ENCODE results near the gene IFTAP. TPM values are rescaled to one million over a fixed set of nuclear protein-coding genes. Genes with fewer than 3 reads are reported as not detected.

IFTAP gene
- polyA plus RNA-seq, 1 of the 3 experiments (the other 2 are of a cell fraction): 21.8 TPM

DNA sequence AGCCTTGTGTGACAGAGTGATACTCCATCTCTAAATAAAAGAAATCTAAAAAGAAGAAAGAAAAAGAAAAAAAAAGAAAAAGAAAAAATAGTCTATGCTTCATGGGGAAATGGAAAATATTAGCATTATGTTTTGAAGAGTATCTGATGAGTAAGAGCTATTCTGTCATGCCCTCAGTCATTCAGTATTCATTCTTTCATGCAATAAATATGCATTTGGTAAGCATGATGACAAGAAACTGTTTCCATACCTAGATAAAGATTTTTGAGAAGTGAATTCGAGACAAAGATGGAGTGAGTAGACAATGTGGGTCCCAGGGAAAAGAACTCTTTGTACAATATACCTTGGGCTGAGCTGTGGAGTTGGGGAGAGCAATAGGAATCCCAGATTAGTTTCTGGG lies 6.2 kb upstream of the IFTAP start:
- H3K9me2 ChIP-seq: no peaks in the 10 kb centered on the region

More for the DNA sequence above, 6.2 kb upstream of the IFTAP start:
- Histone ChIP-seq H3K27ac (ENCODE audit: low read depth in 2 of 2, low read length in 1 of 2) (peak overlapping the region in 1 of 2 experiments; percentile 80; a peak in 2 of 4 replicates), H3K27me3 (ENCODE audit: insufficient read depth) (no peaks in the 10 kb centered on the region), H4K20me1 (ENCODE audit: insufficient read depth) (no peaks in the 10 kb centered on the region), H3K79me2 (ENCODE audit: insufficient read depth) (no peaks in the 10 kb centered on the region), H3F3A (replicated peaks; ENCODE audit: insufficient read depth) (no peaks in the 10 kb centered on the region), H3K9ac (no peak overlapping the region), H3K36me3 (replicated peaks in 1 of 2; ENCODE audit: control insufficient read depth in 1 of 2, insufficient read depth in 2 of 2, low read length in 1 of 2) (no peaks in the 10 kb centered on the region), H3K4me2 (no peak overlapping the region), H3K9me3 (no peaks in the 10 kb centered on the region), H3K4me1 (ENCODE audit: control insufficient read depth in 1 of 2, insufficient read depth in 2 of 2, low read depth in 1 of 2, low read length in 1 of 2) (peaks cover 0 to 4% of the 10 kb centered on the region in 2 experiments; a peak in 2 of 4 replicates), H2AFZ (ENCODE audit: low read depth) (no peak overlapping the region), H3K4me3 (ENCODE audit: low read depth in 2 of 2, low read length in 1 of 2) (no peak overlapping the region)
- ChIA-PET CTCF (interaction anchor here (1.0 to 2.7 kb wide), 5 partner anchors 23 to 160 kb away, joined by 3 to 13 read pairs (median 4); no protein-coding TSS in a partner anchor), POLR2A (interaction anchor here (1.4 kb wide), 1 partner anchor 23 kb away, joined by 3 read pairs; no protein-coding TSS in a partner anchor)
- TF ChIP-seq FOXM1 (IDR thresholded peaks at IDR 0.05; ENCODE audit: low read depth): no peak
- TF ChIP-seq GATA2 (CRISPR knock-in tag; IDR thresholded peaks at IDR 0.05): no peak
- no peak for TF ChIP-seq NRF1 (IDR thresholded peaks at IDR 0.05; ENCODE audit: low read depth, low read length)
- TF ChIP-seq, protein P1, sequence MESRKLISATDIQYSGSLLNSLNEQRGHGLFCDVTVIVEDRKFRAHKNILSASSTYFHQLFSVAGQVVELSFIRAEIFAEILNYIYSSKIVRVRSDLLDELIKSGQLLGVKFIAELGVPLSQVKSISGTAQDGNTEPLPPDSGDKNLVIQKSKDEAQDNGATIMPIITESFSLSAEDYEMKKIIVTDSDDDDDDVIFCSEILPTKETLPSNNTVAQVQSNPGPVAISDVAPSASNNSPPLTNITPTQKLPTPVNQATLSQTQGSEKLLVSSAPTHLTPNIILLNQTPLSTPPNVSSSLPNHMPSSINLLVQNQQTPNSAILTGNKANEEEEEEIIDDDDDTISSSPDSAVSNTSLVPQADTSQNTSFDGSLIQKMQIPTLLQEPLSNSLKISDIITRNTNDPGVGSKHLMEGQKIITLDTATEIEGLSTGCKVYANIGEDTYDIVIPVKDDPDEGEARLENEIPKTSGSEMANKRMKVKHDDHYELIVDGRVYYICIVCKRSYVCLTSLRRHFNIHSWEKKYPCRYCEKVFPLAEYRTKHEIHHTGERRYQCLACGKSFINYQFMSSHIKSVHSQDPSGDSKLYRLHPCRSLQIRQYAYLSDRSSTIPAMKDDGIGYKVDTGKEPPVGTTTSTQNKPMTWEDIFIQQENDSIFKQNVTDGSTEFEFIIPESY (IDR thresholded peaks at IDR 0.05; ENCODE audit: borderline replicate concordance, low read depth): no peak
- 0 out of 2 replicates have a peak, but pooled peaks have one; percentile 18 for TF ChIP-seq PBX3 (IDR thresholded peaks at IDR 0.05)
- no peak for TF ChIP-seq RCOR1 (IDR thresholded peaks at IDR 0.05; ENCODE audit: low read length)
- 0 out of 2 replicates have a peak, but pooled peaks have one; percentile 4 for TF ChIP-seq JUND (IDR thresholded peaks at IDR 0.05)
- TF ChIP-seq CHD2 (IDR thresholded peaks at IDR 0.05; ENCODE audit: low read length, partially characterized antibody): no peak
- TF ChIP-seq USF1 (IDR thresholded peaks at IDR 0.05; ENCODE audit: borderline replicate concordance, low read depth): no peak
- 0 out of 2 replicates have a peak, but pooled peaks have one; percentile 5 for TF ChIP-seq FOSL2 (IDR thresholded peaks at IDR 0.05; ENCODE audit: borderline replicate concordance, low read depth)
- TF ChIP-seq USF2 (IDR thresholded peaks at IDR 0.05; ENCODE audit: borderline replicate concordance, low read depth, low read length): no peak
- 7% methylated on average over 1 of the region's 1 CpG for WGBS (ENCODE audit: low lambda C conversion rate)
- no peak for DNase-seq

All from SK-N-SH (cell line).